GM12892 (cell line): ENCODE measurements around the gene DHH.

Source experiments
- POLR2A ChIP-seq: IDR thresholded peaks from 2 replicates; pipeline ENCODE4 v1.6.1; 2011; ENCODE audit warnings: low read depth, low read length, control low read depth
- POLR2AphosphoS5 ChIP-seq: IDR thresholded peaks from 2 replicates; pipeline ENCODE4 v1.6.1; 2011; ENCODE audit warnings: low read depth, low read length, control low read depth

DNA sequence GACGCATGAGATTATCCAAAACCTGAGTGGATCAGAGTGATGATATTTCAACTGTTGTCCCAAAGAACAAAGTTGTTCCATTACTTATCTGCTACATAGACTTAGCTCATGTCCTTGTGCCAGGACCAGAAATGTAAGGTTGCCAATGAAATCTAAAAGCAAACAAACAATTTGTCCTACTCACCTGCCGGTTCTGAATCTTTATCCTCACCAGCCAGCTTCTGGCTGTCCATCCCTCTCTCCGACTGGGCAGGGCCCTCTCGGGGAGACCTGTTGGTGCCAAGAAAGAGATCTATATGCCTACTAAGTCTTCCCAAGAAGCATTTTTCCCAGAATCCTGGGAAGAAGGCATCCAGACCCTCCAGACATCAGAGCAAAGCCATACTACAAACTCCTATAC, 39.5 kb downstream of the DHH start:
- TF ChIP-seq POLR2A (no peak), POLR2AphosphoS5 (no peak)
